ENCODE data around the gene SHANK1. TPM values are rescaled to one million over a fixed set of nuclear protein-coding genes. Genes with fewer than 3 reads are reported as not detected.
A peak's percentile ranks its signal among the peaks of the same experiment; 100 is the strongest.

SHANK1 gene
- total and polyA plus RNA-seq, 4 donors: 0.06 to 0.28 (median 0.17) TPM; not detected in 1

GRCh38 chr19:50720181-50720920 is 749 bp upstream of the SHANK1 start:
- Histone ChIP-seq H3K4me3 (ENCODE audit: low read depth in 1 of 3, low read length in 3 of 3) (no peak overlapping the region), H3K9me3 (ENCODE audit: control insufficient read depth in 4 of 4, low read length in 3 of 4) (no peaks in the 10 kb centered on the region), H3K9ac (ENCODE audit: low read depth in 1 of 2, low read length in 2 of 2) (no peak overlapping the region), H3K4me1 (ENCODE audit: control insufficient read depth in 4 of 4, insufficient read depth in 4 of 4, low read length in 3 of 4) (peaks cover 4 to 18% (median 7%) of the 10 kb centered on the region in 4 donors), H3K27ac (ENCODE audit: low read depth in 1 of 2, low read length in 2 of 2) (no peak overlapping the region), H3K27me3 (ENCODE audit: control insufficient read depth in 4 of 4, insufficient read depth in 4 of 4, low read length in 3 of 4) (peaks cover 0 to 7% (median 3%) of the 10 kb centered on the region in 4 donors), H3K36me3 (ENCODE audit: control insufficient read depth in 4 of 4, insufficient read depth in 3 of 4, low read depth in 1 of 4, low read length in 3 of 4) (no peaks in the 10 kb centered on the region)
- 52% methylated on average over 21 of the region's 21 CpGs for WGBS
- TF ChIP-seq RAD21 (IDR thresholded peaks at IDR 0.05) (no peak), NR2F2 (IDR thresholded peaks at IDR 0.05) (no peak), JUND (IDR thresholded peaks at IDR 0.05) (no peak), ZBTB33 (IDR thresholded peaks at IDR 0.05) (no peak), ATF3 (IDR thresholded peaks at IDR 0.05) (no peak), TAF1 (conservative IDR thresholded peaks at IDR 0.05) (no peak), MAX (IDR thresholded peaks at IDR 0.05) (no peak), GABPA (IDR thresholded peaks at IDR 0.05 in 1 of 2, conservative IDR thresholded peaks at IDR 0.05 in 1 of 2) (no peak), HNF4G (IDR thresholded peaks at IDR 0.05) (no peak), REST (IDR thresholded peaks at IDR 0.05) (no peak)
- DNase-seq (ENCODE audit: low spot score): no peak

GRCh38 chr19:50719119-50719435 is 525 bp downstream of the SHANK1 start:
- Histone ChIP-seq H3K4me3 (ENCODE audit: low read depth in 1 of 3, low read length in 3 of 3) (peak overlapping the region in 1 of 3 donors; percentile 28), H3K4me1 (ENCODE audit: control insufficient read depth in 4 of 4, insufficient read depth in 4 of 4, low read length in 3 of 4) (peaks cover 1 to 9% (median 4%) of the 10 kb centered on the region in 4 donors), H3K27ac (ENCODE audit: low read depth in 1 of 2, low read length in 2 of 2) (no peak overlapping the region), H3K9me3 (ENCODE audit: control insufficient read depth in 4 of 4, low read length in 3 of 4) (no peaks in the 10 kb centered on the region), H3K9ac (ENCODE audit: low read depth in 1 of 2, low read length in 2 of 2) (no peak overlapping the region), H3K27me3 (ENCODE audit: control insufficient read depth in 4 of 4, insufficient read depth in 4 of 4, low read length in 3 of 4) (peaks cover 0 to 7% (median 3%) of the 10 kb centered on the region in 4 donors), H3K36me3 (ENCODE audit: control insufficient read depth in 4 of 4, insufficient read depth in 3 of 4, low read depth in 1 of 4, low read length in 3 of 4) (no peaks in the 10 kb centered on the region)
- TF ChIP-seq GABPA (IDR thresholded peaks at IDR 0.05 in 1 of 2, conservative IDR thresholded peaks at IDR 0.05 in 1 of 2) (no peak), YY1 (IDR thresholded peaks at IDR 0.05) (no peak), JUND (IDR thresholded peaks at IDR 0.05) (no peak), REST (IDR thresholded peaks at IDR 0.05) (no peak), RAD21 (IDR thresholded peaks at IDR 0.05) (no peak), EGR1 (IDR thresholded peaks at IDR 0.05; ENCODE audit: low read depth in 2 of 2) (no peak), TAF1 (conservative IDR thresholded peaks at IDR 0.05) (no peak), ATF3 (IDR thresholded peaks at IDR 0.05) (no peak), RXRA (IDR thresholded peaks at IDR 0.05) (no peak), NR2F2 (IDR thresholded peaks at IDR 0.05) (no peak), CTCF (IDR thresholded peaks at IDR 0.05; ENCODE audit: low read depth, low read length, missing input control) (no peak), SP1 (IDR thresholded peaks at IDR 0.05) (no peak), FOXA2 (IDR thresholded peaks at IDR 0.05) (no peak)
- WGBS: 4% methylated on average over 30 of the region's 30 CpGs
- DNase-seq (ENCODE audit: low spot score): no peak

Data from liver (tissue), 9 donors.